ENCODE results near the gene UNC5C. TPM values are rescaled to one million over a fixed set of nuclear protein-coding genes. Genes with fewer than 3 reads are reported as not detected.

Gene UNC5C
- total RNA-seq, 1 experiment from 2014 or later: 1.0 TPM

DNA sequence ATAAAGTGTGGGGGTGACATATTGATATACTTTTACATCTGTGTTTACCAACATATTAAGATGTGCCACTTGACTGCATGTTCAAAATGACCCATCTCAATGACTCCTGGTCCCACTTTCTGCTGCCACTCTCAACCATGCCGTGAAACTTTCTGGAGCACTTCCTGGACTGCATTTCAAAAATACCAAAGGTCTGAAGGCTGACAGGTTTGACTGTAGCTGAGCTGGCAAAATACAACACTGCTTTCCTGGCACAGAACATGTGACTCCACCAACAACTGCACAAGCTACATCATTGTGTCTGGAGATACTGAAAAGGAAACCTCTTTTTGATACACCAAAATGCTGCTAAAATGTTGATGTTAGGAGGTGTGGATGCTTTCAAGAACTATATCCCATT is 184.8 kb downstream of the UNC5C start (continued):
- TF ChIP-seq SOX15 (CRISPR knock-in tag; IDR thresholded peaks at IDR 0.05): no peak
- no peak for TF ChIP-seq ELF4 (CRISPR knock-in tag; IDR thresholded peaks at IDR 0.05; ENCODE audit: low read depth)

DNA sequence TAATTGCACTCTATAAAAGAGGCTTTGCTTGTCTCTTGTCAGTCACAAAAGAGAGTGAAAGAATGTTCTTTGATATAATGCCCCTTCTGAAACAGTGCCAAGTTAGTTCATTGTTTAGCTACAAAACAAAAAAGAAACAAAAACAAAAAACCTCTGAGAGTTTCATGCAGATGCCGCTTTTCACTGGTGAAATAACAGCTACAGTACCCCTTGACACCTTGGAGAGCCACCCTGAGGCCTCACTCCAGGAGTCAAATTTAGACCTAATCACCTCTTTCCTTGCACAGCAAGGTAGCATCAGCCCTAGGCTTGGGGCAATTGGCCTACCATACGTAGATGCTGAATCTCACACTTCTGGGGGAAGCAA is 185.2 kb downstream of the UNC5C start:
- Mint-ChIP-seq H3K27me3 (ENCODE audit: low read depth) (no peaks in the 10 kb centered on the region), H3K4me1 (peaks cover 17% of the 10 kb centered on the region), H3K9me3 (no peaks in the 10 kb centered on the region), H3K36me3 (no peaks in the 10 kb centered on the region), H3K4me3 (no peak overlapping the region), H3K27ac (no peak overlapping the region)
- TF ChIP-seq, protein P1, sequence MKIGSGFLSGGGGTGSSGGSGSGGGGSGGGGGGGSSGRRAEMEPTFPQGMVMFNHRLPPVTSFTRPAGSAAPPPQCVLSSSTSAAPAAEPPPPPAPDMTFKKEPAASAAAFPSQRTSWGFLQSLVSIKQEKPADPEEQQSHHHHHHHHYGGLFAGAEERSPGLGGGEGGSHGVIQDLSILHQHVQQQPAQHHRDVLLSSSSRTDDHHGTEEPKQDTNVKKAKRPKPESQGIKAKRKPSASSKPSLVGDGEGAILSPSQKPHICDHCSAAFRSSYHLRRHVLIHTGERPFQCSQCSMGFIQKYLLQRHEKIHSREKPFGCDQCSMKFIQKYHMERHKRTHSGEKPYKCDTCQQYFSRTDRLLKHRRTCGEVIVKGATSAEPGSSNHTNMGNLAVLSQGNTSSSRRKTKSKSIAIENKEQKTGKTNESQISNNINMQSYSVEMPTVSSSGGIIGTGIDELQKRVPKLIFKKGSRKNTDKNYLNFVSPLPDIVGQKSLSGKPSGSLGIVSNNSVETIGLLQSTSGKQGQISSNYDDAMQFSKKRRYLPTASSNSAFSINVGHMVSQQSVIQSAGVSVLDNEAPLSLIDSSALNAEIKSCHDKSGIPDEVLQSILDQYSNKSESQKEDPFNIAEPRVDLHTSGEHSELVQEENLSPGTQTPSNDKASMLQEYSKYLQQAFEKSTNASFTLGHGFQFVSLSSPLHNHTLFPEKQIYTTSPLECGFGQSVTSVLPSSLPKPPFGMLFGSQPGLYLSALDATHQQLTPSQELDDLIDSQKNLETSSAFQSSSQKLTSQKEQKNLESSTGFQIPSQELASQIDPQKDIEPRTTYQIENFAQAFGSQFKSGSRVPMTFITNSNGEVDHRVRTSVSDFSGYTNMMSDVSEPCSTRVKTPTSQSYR (CRISPR knock-in tag; IDR thresholded peaks at IDR 0.05): no peak
- TF ChIP-seq, protein P2, sequence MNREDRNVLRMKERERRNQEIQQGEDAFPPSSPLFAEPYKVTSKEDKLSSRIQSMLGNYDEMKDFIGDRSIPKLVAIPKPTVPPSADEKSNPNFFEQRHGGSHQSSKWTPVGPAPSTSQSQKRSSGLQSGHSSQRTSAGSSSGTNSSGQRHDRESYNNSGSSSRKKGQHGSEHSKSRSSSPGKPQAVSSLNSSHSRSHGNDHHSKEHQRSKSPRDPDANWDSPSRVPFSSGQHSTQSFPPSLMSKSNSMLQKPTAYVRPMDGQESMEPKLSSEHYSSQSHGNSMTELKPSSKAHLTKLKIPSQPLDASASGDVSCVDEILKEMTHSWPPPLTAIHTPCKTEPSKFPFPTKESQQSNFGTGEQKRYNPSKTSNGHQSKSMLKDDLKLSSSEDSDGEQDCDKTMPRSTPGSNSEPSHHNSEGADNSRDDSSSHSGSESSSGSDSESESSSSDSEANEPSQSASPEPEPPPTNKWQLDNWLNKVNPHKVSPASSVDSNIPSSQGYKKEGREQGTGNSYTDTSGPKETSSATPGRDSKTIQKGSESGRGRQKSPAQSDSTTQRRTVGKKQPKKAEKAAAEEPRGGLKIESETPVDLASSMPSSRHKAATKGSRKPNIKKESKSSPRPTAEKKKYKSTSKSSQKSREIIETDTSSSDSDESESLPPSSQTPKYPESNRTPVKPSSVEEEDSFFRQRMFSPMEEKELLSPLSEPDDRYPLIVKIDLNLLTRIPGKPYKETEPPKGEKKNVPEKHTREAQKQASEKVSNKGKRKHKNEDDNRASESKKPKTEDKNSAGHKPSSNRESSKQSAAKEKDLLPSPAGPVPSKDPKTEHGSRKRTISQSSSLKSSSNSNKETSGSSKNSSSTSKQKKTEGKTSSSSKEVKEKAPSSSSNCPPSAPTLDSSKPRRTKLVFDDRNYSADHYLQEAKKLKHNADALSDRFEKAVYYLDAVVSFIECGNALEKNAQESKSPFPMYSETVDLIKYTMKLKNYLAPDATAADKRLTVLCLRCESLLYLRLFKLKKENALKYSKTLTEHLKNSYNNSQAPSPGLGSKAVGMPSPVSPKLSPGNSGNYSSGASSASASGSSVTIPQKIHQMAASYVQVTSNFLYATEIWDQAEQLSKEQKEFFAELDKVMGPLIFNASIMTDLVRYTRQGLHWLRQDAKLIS (CRISPR knock-in tag; IDR thresholded peaks at IDR 0.05; ENCODE audit: borderline replicate concordance): no peak
- TF ChIP-seq ZNF423 (CRISPR knock-in tag; IDR thresholded peaks at IDR 0.05): no peak
- TF ChIP-seq GTF2I (CRISPR knock-in tag; conservative IDR thresholded peaks at IDR 0.05): no peak
- no peak for TF ChIP-seq ZNF416 (CRISPR knock-in tag; IDR thresholded peaks at IDR 0.05)
- TF ChIP-seq, protein P3, sequence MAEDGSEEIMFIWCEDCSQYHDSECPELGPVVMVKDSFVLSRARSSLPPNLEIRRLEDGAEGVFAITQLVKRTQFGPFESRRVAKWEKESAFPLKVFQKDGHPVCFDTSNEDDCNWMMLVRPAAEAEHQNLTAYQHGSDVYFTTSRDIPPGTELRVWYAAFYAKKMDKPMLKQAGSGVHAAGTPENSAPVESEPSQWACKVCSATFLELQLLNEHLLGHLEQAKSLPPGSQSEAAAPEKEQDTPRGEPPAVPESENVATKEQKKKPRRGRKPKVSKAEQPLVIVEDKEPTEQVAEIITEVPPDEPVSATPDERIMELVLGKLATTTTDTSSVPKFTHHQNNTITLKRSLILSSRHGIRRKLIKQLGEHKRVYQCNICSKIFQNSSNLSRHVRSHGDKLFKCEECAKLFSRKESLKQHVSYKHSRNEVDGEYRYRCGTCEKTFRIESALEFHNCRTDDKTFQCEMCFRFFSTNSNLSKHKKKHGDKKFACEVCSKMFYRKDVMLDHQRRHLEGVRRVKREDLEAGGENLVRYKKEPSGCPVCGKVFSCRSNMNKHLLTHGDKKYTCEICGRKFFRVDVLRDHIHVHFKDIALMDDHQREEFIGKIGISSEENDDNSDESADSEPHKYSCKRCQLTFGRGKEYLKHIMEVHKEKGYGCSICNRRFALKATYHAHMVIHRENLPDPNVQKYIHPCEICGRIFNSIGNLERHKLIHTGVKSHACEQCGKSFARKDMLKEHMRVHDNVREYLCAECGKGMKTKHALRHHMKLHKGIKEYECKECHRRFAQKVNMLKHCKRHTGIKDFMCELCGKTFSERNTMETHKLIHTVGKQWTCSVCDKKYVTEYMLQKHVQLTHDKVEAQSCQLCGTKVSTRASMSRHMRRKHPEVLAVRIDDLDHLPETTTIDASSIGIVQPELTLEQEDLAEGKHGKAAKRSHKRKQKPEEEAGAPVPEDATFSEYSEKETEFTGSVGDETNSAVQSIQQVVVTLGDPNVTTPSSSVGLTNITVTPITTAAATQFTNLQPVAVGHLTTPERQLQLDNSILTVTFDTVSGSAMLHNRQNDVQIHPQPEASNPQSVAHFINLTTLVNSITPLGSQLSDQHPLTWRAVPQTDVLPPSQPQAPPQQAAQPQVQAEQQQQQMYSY (CRISPR knock-in tag; IDR thresholded peaks at IDR 0.05): no peak
- DNase-seq (ENCODE audit: low spot score) (no peak), ATAC-seq (no peak)
- ChIA-PET POLR2A (no interaction called here), CTCF (interaction anchor here (0.7 to 1.4 kb wide), 9 partner anchors 8 to 184 kb away, joined by 3 to 6 read pairs (median 3); no protein-coding TSS in a partner anchor)

DNA sequence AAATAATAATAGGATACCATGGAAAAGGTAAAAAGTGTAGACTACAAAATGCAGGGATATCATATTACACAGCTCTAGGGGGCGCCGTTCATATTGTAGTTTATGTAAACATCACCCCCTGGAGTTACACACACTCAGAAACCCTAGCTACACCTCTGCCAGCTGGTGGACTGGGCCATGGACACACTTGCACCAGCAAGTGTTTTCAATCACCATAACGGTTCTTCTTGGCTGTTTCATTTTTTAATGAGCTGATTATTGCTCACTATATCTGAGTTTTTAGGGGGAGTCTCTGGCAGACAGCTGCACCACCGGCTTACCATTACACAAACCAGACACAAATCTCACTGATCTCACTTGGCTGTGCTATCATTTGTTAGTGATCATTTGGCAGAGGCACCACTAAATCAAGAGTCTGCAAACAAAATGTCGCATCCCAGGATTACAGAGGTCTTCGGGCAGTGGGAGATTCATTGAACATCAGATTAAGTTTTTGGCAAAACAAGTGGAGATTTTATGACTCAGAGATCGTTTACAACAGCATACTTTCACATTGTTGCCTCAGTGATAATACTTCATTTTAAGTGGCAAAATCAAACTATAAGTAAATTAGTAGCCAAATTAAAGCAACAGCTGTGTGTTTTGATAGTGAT is 185.7 kb downstream of the UNC5C start:
- peak; percentile 66 for ATAC-seq
- CTCF ChIA-PET: interaction anchor here (0.6 to 1.4 kb wide), 17 partner anchors 9 to 185 kb away, joined by 3 to 6 read pairs (median 3); partner anchors contain the start of gene UNC5C
- TF ChIP-seq RELA (CRISPR knock-in tag; IDR thresholded peaks at IDR 0.05; ENCODE audit: borderline replicate concordance): no peak
- TF ChIP-seq ZNF232 (CRISPR knock-in tag; IDR thresholded peaks at IDR 0.05): no peak
- no peak for TF ChIP-seq JAZF1 (CRISPR knock-in tag; IDR thresholded peaks at IDR 0.05)
- TF ChIP-seq, protein P4, sequence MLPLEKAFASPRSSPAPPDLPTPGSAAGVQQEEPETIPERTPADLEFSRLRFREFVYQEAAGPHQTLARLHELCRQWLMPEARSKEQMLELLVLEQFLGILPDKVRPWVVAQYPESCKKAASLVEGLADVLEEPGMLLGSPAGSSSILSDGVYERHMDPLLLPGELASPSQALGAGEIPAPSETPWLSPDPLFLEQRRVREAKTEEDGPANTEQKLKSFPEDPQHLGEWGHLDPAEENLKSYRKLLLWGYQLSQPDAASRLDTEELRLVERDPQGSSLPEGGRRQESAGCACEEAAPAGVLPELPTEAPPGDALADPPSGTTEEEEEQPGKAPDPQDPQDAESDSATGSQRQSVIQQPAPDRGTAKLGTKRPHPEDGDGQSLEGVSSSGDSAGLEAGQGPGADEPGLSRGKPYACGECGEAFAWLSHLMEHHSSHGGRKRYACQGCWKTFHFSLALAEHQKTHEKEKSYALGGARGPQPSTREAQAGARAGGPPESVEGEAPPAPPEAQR (CRISPR knock-in tag; IDR thresholded peaks at IDR 0.05): no peak
- TF ChIP-seq NFE2L1 (CRISPR knock-in tag; IDR thresholded peaks at IDR 0.05): no peak
- no peak for TF ChIP-seq TCF7 (CRISPR knock-in tag; IDR thresholded peaks at IDR 0.05; ENCODE audit: low read depth)
- TF ChIP-seq, protein P5, sequence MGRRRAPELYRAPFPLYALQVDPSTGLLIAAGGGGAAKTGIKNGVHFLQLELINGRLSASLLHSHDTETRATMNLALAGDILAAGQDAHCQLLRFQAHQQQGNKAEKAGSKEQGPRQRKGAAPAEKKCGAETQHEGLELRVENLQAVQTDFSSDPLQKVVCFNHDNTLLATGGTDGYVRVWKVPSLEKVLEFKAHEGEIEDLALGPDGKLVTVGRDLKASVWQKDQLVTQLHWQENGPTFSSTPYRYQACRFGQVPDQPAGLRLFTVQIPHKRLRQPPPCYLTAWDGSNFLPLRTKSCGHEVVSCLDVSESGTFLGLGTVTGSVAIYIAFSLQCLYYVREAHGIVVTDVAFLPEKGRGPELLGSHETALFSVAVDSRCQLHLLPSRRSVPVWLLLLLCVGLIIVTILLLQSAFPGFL (CRISPR knock-in tag; IDR thresholded peaks at IDR 0.05; ENCODE audit: borderline replicate concordance): no peak

More for the DNA sequence above, 185.7 kb downstream of the UNC5C start:
- H3K27me3 Mint-ChIP-seq (ENCODE audit: low read depth): no peaks in the 10 kb centered on the region
- no peaks in the 10 kb centered on the region for H3K9me3 Mint-ChIP-seq
- POLR2A ChIA-PET: no interaction called here
- H3K27ac Mint-ChIP-seq: no peak overlapping the region
- no peaks in the 10 kb centered on the region for H3K36me3 Mint-ChIP-seq
- peak; percentile 39 for DNase-seq (ENCODE audit: low spot score)
- H3K4me3 Mint-ChIP-seq: no peak overlapping the region
- peaks cover 17% of the 10 kb centered on the region for H3K4me1 Mint-ChIP-seq
